ENCODE data around the gene POLR3F.
A peak's percentile ranks its signal among the peaks of the same experiment; 100 is the strongest.
"Not testable (repeated sequence)": the region's sequence is repeated elsewhere in the genome, so short reads cannot be mapped to it uniquely, and the experiment has no call there.

Gene POLR3F

GRCh38 chr20:18466894-18467730 lies at the start of gene POLR3F, which contains the start of gene DZANK1:
POLR3F (plus strand) TSS chr20:18467390; CDS start chr20:18467507, 117 bp downstream.
DZANK1 (minus strand) TSS chr20:18467030; CDS start chr20:18465358, 1,672 bp downstream.
- peak; percentile 90 for DNase-seq

- DNase-seq = no peak
Observed at GRCh38 chr20:18421608-18422007, 45.6 kb upstream of the POLR3F start.

- no peak for DNase-seq
Observed at GRCh38 chr20:18427214-18427613, 40.0 kb upstream of the POLR3F start.

GRCh38 chr20:18428490-18429173 lies 38.6 kb upstream of the POLR3F start:
- DNase-seq = no peak

- no peak for DNase-seq
Observed at GRCh38 chr20:18430172-18430826, 36.9 kb upstream of the POLR3F start.

GRCh38 chr20:18431206-18431605 lies 36.0 kb upstream of the POLR3F start:
- DNase-seq = no peak

GRCh38 chr20:18436847-18437246 lies 30.3 kb upstream of the POLR3F start:
- DNase-seq = no peak

GRCh38 chr20:18440403-18440802 lies 26.8 kb upstream of the POLR3F start:
- no peak for DNase-seq

GRCh38 chr20:18443886-18444285 lies 23.3 kb upstream of the POLR3F start:
- DNase-seq = peak; percentile 3

GRCh38 chr20:18456600-18456999 lies 10.6 kb upstream of the POLR3F start:
- no peak for DNase-seq

- DNase-seq = no peak
Observed at GRCh38 chr20:18465536-18466200, 1.5 kb upstream of the POLR3F start.

- DNase-seq = no peak
Observed at GRCh38 chr20:18466574-18466893, 656 bp upstream of the POLR3F start.

- no peak for DNase-seq
Observed at GRCh38 chr20:18477218-18477617, 10.0 kb downstream of the POLR3F start.

- DNase-seq = no peak
Observed at GRCh38 chr20:18477821-18478220, 10.6 kb downstream of the POLR3F start.

GRCh38 chr20:18481596-18481995 lies 14.4 kb downstream of the POLR3F start:
- DNase-seq = no peak

GRCh38 chr20:18488301-18488700 lies 21.1 kb downstream of the POLR3F start:
- DNase-seq = no peak

- no peak for DNase-seq
Observed at GRCh38 chr20:18496042-18496441, 28.9 kb downstream of the POLR3F start.

- DNase-seq = peak; percentile 47
Observed at GRCh38 chr20:18496740-18497592, 29.8 kb downstream of the POLR3F start, which contains the start of gene RBBP9. RBBP9 (minus strand) TSS chr20:18497225; CDS start chr20:18497167, 58 bp downstream.

- no peak for DNase-seq
Observed at GRCh38 chr20:18497603-18498002, 30.4 kb downstream of the POLR3F start.

GRCh38 chr20:18501672-18502071 lies 34.5 kb downstream of the POLR3F start:
- not testable (repeated sequence) for DNase-seq

GRCh38 chr20:18504479-18505060 lies 37.4 kb downstream of the POLR3F start:
- no peak for DNase-seq

- no peak for DNase-seq
Observed at GRCh38 chr20:18506744-18507143, 39.6 kb downstream of the POLR3F start.
